DOHH2 (cell line): Measurements from ENCODE around the gene CPM.
"Not testable (repeated sequence)": the region's sequence is repeated elsewhere in the genome, so short reads cannot be mapped to it uniquely, and the experiment has no call there.

Experiments
- H3F3A ChIP-seq: fragments of 200-600 bp; sonication (generic), shearing (Covaris generic); 2 replicates; pipeline ENCODE4 v1.6.0; 2016; ENCODE audit warnings: antibody characterized with exemption, mild to moderate bottlenecking; ENCODE audit not compliant: control insufficient read depth, insufficient read depth
- H3K27ac ChIP-seq: fragments of 200-600 bp; sonication (generic); 2 replicates; pipeline ENCODE4 v1.5.1; 2014; ENCODE audit warnings: low read depth, mild to moderate bottlenecking, low read length, moderate library complexity
- H3K27me3 ChIP-seq: fragments of 200-600 bp; sonication (generic); 2 replicates; pipeline ENCODE4 v1.6.1; 2014; ENCODE audit warnings: mild to moderate bottlenecking, low read length, mixed read lengths; ENCODE audit not compliant: control insufficient read depth
- H3K36me3 ChIP-seq: fragments of 200-600 bp; sonication (generic); 2 replicates; pipeline ENCODE4 v1.6.1; 2014; ENCODE audit warnings: mild to moderate bottlenecking, low read length, moderate library complexity, mixed read lengths; ENCODE audit not compliant: control insufficient read depth
- H3K4me1 ChIP-seq: fragments of 200-600 bp; sonication (generic); 2 replicates; pipeline ENCODE4 v1.6.1; 2014; ENCODE audit warnings: mild to moderate bottlenecking, low read length, mixed read lengths; ENCODE audit not compliant: control insufficient read depth
- H3K4me2 ChIP-seq: fragments of 200-600 bp; sonication (generic); 2 replicates; pipeline ENCODE4 v1.6.0; 2014; ENCODE audit warnings: mild to moderate bottlenecking, low read length, moderate library complexity
- H3K4me3 ChIP-seq: fragments of 200-600 bp; sonication (generic); 2 replicates; pipeline ENCODE4 v1.5.1; 2014; ENCODE audit warnings: mild to moderate bottlenecking, low read length, mixed read lengths
- H3K79me2 ChIP-seq: fragments of 200-600 bp; sonication (generic); 2 replicates; pipeline ENCODE4 v1.6.1; 2014; ENCODE audit warnings: mild to moderate bottlenecking, low read length, mixed read lengths; ENCODE audit not compliant: control insufficient read depth
- H3K9me2 ChIP-seq: fragments of 200-600 bp; sonication (generic); replicated peaks from 2 replicates; pipeline ENCODE4 v1.6.1; 2014; ENCODE audit warnings: mild to moderate bottlenecking, low read length, mixed read lengths; ENCODE audit not compliant: control insufficient read depth
- H3K9me3 ChIP-seq: fragments of 200-600 bp; sonication (generic); 2 replicates; pipeline ENCODE4 v1.6.1; 2014; ENCODE audit warnings: antibody characterized with exemption, low read length, mixed read lengths; ENCODE audit not compliant: control insufficient read depth, insufficient read depth
- H4K20me1 ChIP-seq: fragments of 200-600 bp; sonication (generic); 2 replicates; pipeline ENCODE4 v1.6.0; 2014; ENCODE audit warnings: low read depth, mild to moderate bottlenecking, antibody characterized with exemption, low read length, moderate library complexity; ENCODE audit not compliant: control insufficient read depth, insufficient read depth
- EZH2phosphoT487 ChIP-seq: fragments of 200-600 bp; sonication (generic); IDR thresholded peaks from 2 replicates; pipeline ENCODE4 v1.6.1; 2017; ENCODE audit warnings: borderline replicate concordance, mild to moderate bottlenecking, antibody characterized with exemption, low read length, moderate library complexity, mixed read lengths
- TF ChIP-seq, protein P1 (sequence below): fragments of 200-600 bp; sonication (generic); IDR thresholded peaks from one replicate; pipeline ENCODE4 v1.5.1; 2014; ENCODE audit warnings: antibody characterized with exemption, mild to moderate bottlenecking, low read depth, low read length; ENCODE audit not compliant: poor library complexity, severe bottlenecking

Gene CPM

DNA sequence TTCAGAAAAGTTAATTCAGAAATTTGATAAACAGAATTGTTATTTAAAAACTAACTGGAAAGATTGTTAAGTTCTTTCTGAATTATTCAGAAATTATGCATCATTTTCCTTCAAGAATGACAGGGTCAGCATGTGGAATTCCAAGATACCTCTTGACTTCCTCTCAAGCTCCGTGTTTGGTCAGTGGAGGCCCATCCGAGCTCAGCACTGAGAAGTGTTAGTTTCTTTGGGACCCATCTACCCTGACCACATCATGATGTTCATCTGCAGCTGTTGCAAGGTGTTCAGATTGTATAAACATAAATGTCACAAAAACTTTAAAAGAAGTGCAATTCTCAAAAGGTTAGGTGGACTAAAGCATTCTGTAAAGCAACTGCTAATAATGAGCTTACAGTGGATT is 91.3 kb downstream of the CPM start:
- no peaks in the 10 kb centered on the region for H3K4me1 ChIP-seq
- no peaks in the 10 kb centered on the region for H3K9me3 ChIP-seq
- TF ChIP-seq, protein P1, sequence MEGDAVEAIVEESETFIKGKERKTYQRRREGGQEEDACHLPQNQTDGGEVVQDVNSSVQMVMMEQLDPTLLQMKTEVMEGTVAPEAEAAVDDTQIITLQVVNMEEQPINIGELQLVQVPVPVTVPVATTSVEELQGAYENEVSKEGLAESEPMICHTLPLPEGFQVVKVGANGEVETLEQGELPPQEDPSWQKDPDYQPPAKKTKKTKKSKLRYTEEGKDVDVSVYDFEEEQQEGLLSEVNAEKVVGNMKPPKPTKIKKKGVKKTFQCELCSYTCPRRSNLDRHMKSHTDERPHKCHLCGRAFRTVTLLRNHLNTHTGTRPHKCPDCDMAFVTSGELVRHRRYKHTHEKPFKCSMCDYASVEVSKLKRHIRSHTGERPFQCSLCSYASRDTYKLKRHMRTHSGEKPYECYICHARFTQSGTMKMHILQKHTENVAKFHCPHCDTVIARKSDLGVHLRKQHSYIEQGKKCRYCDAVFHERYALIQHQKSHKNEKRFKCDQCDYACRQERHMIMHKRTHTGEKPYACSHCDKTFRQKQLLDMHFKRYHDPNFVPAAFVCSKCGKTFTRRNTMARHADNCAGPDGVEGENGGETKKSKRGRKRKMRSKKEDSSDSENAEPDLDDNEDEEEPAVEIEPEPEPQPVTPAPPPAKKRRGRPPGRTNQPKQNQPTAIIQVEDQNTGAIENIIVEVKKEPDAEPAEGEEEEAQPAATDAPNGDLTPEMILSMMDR, result no peak
- no peak for TF ChIP-seq EZH2phosphoT487
- peaks cover 71% of the 10 kb centered on the region for H3K36me3 ChIP-seq
- peaks cover 15% of the 10 kb centered on the region; the same call in 1 of the 2 replicates for H4K20me1 ChIP-seq
- H3K9me2 ChIP-seq, result no peaks in the 10 kb centered on the region
- H3K79me2 ChIP-seq, result peaks cover 23% of the 10 kb centered on the region
- H3K27ac ChIP-seq, result no peak overlapping the region
- H3F3A ChIP-seq, result peaks cover 70% of the 10 kb centered on the region
- no peak overlapping the region for H3K4me2 ChIP-seq
- no peaks in the 10 kb centered on the region for H3K27me3 ChIP-seq
- H3K4me3 ChIP-seq, result no peak overlapping the region

DNA sequence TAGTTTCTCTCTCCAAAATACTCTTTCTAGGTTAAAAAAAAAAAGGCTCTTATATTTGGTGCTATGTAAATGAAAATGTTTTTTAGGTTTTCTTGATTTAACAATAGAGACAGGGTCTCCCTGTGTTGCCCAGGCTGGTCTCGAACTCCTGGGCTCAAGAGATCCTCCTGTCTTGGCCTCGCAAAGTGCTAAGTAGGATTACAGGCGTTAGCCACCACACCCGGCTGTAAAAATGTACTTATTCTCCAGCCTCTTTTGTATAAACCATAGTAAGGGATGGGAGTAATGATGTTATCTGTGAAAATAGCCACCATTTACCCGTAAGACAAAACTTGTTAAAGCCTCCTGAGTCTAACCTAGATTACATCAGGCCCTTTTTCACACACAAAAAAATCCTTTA is 91.8 kb downstream of the CPM start:
- peaks cover 77% of the 10 kb centered on the region for H3K36me3 ChIP-seq

DNA sequence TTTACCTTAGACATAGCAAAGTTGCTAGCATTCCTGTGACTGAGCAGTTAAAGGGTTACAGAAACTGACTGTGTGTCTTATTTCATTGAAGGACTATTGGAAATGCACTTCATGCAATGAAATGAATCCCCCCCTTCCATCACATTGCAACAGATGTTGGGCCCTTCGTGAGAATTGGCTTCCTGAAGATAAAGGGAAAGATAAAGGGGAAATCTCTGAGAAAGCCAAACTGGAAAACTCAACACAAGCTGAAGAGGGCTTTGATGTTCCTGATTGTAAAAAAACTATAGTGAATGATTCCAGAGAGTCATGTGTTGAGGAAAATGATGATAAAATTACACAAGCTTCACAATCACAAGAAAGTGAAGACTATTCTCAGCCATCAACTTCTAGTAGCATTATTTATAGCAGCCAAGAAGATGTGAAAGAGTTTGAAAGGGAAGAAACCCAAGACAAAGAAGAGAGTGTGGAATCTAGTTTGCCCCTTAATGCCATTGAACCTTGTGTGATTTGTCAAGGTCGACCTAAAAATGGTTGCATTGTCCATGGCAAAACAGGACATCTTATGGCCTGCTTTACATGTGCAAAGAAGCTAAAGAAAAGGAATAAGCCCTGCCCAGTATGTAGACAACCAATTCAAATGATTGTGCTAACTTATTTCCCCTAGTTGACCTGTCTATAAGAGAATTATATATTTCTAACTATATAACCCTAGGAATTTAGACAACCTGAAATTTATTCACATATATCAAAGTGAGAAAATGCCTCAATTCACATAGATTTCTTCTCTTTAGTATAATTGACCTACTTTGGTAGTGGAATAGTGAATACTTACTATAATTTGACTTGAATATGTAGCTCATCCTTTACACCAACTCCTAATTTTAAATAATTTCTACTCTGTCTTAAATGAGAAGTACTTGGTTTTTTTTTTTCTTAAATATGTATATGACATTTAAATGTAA is 93.5 kb downstream of the CPM start:
- H3K27ac ChIP-seq, result no peak overlapping the region
- H3K4me2 ChIP-seq, result no peak overlapping the region
- H3K9me2 ChIP-seq, result no peaks in the 10 kb centered on the region
- H3K36me3 ChIP-seq, result peaks cover 94% of the 10 kb centered on the region
- no peak for TF ChIP-seq EZH2phosphoT487
- TF ChIP-seq, protein P1, result no peak
- H4K20me1 ChIP-seq, result peaks cover 15% of the 10 kb centered on the region; the same call in 1 of the 2 replicates
- H3F3A ChIP-seq, result peaks cover 67% of the 10 kb centered on the region
- no peaks in the 10 kb centered on the region for H3K9me3 ChIP-seq
- H3K4me3 ChIP-seq, result no peak overlapping the region
- no peaks in the 10 kb centered on the region for H3K4me1 ChIP-seq
- peaks cover 42% of the 10 kb centered on the region for H3K79me2 ChIP-seq
- H3K27me3 ChIP-seq, result no peaks in the 10 kb centered on the region

More for the DNA sequence above, 91.8 kb downstream of the CPM start:
- not testable (repeated sequence) for H3K4me1 ChIP-seq, H3K4me2 ChIP-seq, H3K27me3 ChIP-seq, H3K9me3 ChIP-seq, H3K27ac ChIP-seq, H3K9me2 ChIP-seq, H3K4me3 ChIP-seq
- Histone ChIP-seq H4K20me1 (peaks cover 15% of the 10 kb centered on the region; the same call in 1 of the 2 replicates), H3F3A (peaks cover 66% of the 10 kb centered on the region), H3K79me2 (peaks cover 28% of the 10 kb centered on the region)
